Kidney (tissue), 14 donors: ENCODE data around the gene MYO5A. TPM values are rescaled to one million over a fixed set of nuclear protein-coding genes. Genes with fewer than 3 reads are reported as not detected.

Experiments
- DNase-seq, 5 donors: peaks; one replicate each; pipeline ENCODE4 v3.0.0-alpha.2; 2013 to 2020
- FAIRE-seq: peaks from 2 replicates; lab custom pipeline; 2012; peaks lifted over from hg19 to GRCh38; lab: Jason Lieb, UNC
- H3K27ac ChIP-seq, 2 donors: one replicate each; pipeline ENCODE4 v1.7.0; 2013; ENCODE audit warnings: low read depth in 2 of 2, low read length in 2 of 2, inconsistent platforms in 1 of 2
- H3K27me3 ChIP-seq: one replicate; pipeline ENCODE4 v1.7.1; 2013; ENCODE audit warnings: low read length, inconsistent platforms; ENCODE audit not compliant: control insufficient read depth, insufficient read depth
- H3K36me3 ChIP-seq, 3 donors: one replicate each; pipeline versions ENCODE4 v1.7.0 to v1.7.1; 2013; ENCODE audit warnings: low read length in 3 of 3, control low read depth in 1 of 3, inconsistent platforms in 1 of 3; ENCODE audit not compliant: insufficient read depth in 3 of 3, control insufficient read depth in 2 of 3
- H3K4me1 ChIP-seq, 3 donors: one replicate each; pipeline versions ENCODE4 v1.7.0 to v1.7.1; 2013; ENCODE audit warnings: low read length in 3 of 3, inconsistent platforms in 1 of 3, low read depth in 1 of 3; ENCODE audit not compliant: control insufficient read depth in 2 of 3, insufficient read depth in 2 of 3
- H3K4me3 ChIP-seq, 3 donors: one replicate each; pipeline versions ENCODE4 v1.7.0 to v1.8.1; 2013; ENCODE audit warnings: low read length in 3 of 3, control low read depth in 1 of 3, inconsistent platforms in 1 of 3
- H3K9ac ChIP-seq, 3 donors: one replicate each; pipeline versions ENCODE4 v1.7.0 to v1.7.1; 2013; ENCODE audit warnings: low read length in 3 of 3, control low read depth in 1 of 3, inconsistent platforms in 1 of 3
- H3K9me3 ChIP-seq, 3 donors: one replicate each; pipeline versions ENCODE4 v1.7.0 to v1.7.1; 2013; ENCODE audit warnings: low read length in 3 of 3, control low read depth in 1 of 3, inconsistent platforms in 1 of 3; ENCODE audit not compliant: control insufficient read depth in 2 of 3, insufficient read depth in 1 of 3
- CTCF ChIP-seq: IDR thresholded peaks from 3 replicates; pipeline ENCODE4 v1.5.1; 2012; ENCODE audit warnings: mild to moderate bottlenecking, moderate library complexity, borderline replicate concordance; ENCODE audit not compliant: insufficient read depth; ENCODE audit errors: extremely low read depth
- intact Hi-C: fragments of 100-400 bp; cut with DNase I; formaldehyde crosslinking; loops from one replicate; pipeline ENCODE4 v1.11.1; 2022
- polyA plus RNA-seq: library from polyadenylated mRNA; stranded (reverse); fragments of 350-450 nt; fragmentation: Illumina TruSeq; extraction: RNeasy Lipid Tissue Mini Kit (QIAGEN cat#74804); gene quantifications from one replicate; pipeline ENCODE4 v1.2.3, GENCODE V29; 2014; ENCODE audit warnings: low read depth, low replicate concordance; ENCODE audit not compliant: insufficient read depth
- total RNA-seq: library from RNA; stranded (reverse); fragmentation: NEBNext Ultra II Directional; extraction: Animal tissue kit (Norgen Biotek cat#: 25700); gene quantifications from one replicate; pipeline ENCODE4 v1.2.1, GENCODE V29; 2021
- donor health status: control.
- donor health status: control.
- donor health status: control.
- donor health status: control.
- donor health status: control.
- donor health status: DM: yes; HTN: yes; CAD: no.
- donor health status: Normal renal cell carcinoma (clear cell type).

MYO5A gene
- total and polyA plus RNA-seq, 2 donors from 2014 or later = 3.5 to 32.9 TPM

- no peak for TF ChIP-seq CTCF
- Histone ChIP-seq H3K27me3 (no peaks in the 10 kb centered on the region), H3K36me3 (no peaks in the 10 kb centered on the region), H3K27ac (no peak overlapping the region), H3K4me3 (no peak overlapping the region), H3K9me3 (no peaks in the 10 kb centered on the region), H3K4me1 (no peaks in the 10 kb centered on the region), H3K9ac (no peak overlapping the region)
- FAIRE-seq = no peak
- no peak for DNase-seq
- intact Hi-C loops = no loop called here
These were observed 22.1 kb downstream of the MYO5A start for GRCh38 chr15:52506549-52506948.

- Histone ChIP-seq H3K9me3 (no peaks in the 10 kb centered on the region), H3K27ac (no peak overlapping the region), H3K4me3 (no peak overlapping the region), H3K27me3 (no peaks in the 10 kb centered on the region), H3K36me3 (no peaks in the 10 kb centered on the region), H3K9ac (no peak overlapping the region), H3K4me1 (no peaks in the 10 kb centered on the region)
- TF ChIP-seq CTCF = no peak
- FAIRE-seq = no peak
- DNase-seq = no peak
- intact Hi-C loops = no loop called here
These were observed 23.5 kb downstream of the MYO5A start for GRCh38 chr15:52505151-52505550.

- Histone ChIP-seq H3K27ac (no peak overlapping the region), H3K4me1 (no peaks in the 10 kb centered on the region), H3K9ac (no peak overlapping the region), H3K4me3 (no peak overlapping the region), H3K9me3 (no peaks in the 10 kb centered on the region), H3K27me3 (no peaks in the 10 kb centered on the region), H3K36me3 (no peaks in the 10 kb centered on the region)
- intact Hi-C loops = no loop called here
- no peak for TF ChIP-seq CTCF
- no peak for FAIRE-seq
- no peak for DNase-seq
These were observed 24.7 kb downstream of the MYO5A start for GRCh38 chr15:52503788-52504496.
